H1 (cell line): ENCODE measurements around the gene ALG6. TPM values are rescaled to one million over a fixed set of nuclear protein-coding genes. Genes with fewer than 3 reads are reported as not detected.

Experiments
- CTCF ChIA-PET: fragments of 300-600 bp; sonication (Branson Sonifier 250); formaldehyde crosslinking; loops from one replicate; lab custom pipeline; 2021; ENCODE audit not compliant: partially characterized antibody; lab: Charles Lee
- POLR2A ChIA-PET: fragments of 300-600 bp; sonication (Branson Sonifier 250); formaldehyde crosslinking; loops from one replicate; lab custom pipeline; 2021; ENCODE audit warnings: inconsistent platforms; ENCODE audit not compliant: partially characterized antibody; lab: Charles Lee
- DNase-seq, 2 experiments: peaks; one replicate each; pipeline versions ENCODE4 v3.0.0 to v3.0.0-alpha.2; 2010 to 2022; ENCODE audit warnings: low spot score in 2 of 2, low read depth in 1 of 2, mixed read lengths in 1 of 2
- FAIRE-seq: peaks from 2 replicates; lab custom pipeline; 2011; peaks lifted over from hg19 to GRCh38; lab: Jason Lieb, UNC
- H2AFZ ChIP-seq: 2 replicates; pipeline ENCODE4 v1.8.1; 2012; ENCODE audit warnings: low read length, inconsistent platforms
- H2AK5ac ChIP-seq: 2 replicates; pipeline ENCODE4 v1.6.1; 2013; ENCODE audit warnings: low read depth, low read length
- H2BK120ac ChIP-seq: replicated peaks from 2 replicates; pipeline ENCODE3; 2013; ENCODE audit warnings: low read depth, low read length, inconsistent platforms
- H2BK12ac ChIP-seq: 2 replicates; pipeline ENCODE4 v1.6.1; 2013; ENCODE audit warnings: low read depth, low read length
- H2BK15ac ChIP-seq: 2 replicates; pipeline ENCODE4 v1.6.1; 2013; ENCODE audit warnings: low read length
- H2BK20ac ChIP-seq: 2 replicates; pipeline ENCODE4 v1.6.1; 2013; ENCODE audit warnings: low read length
- H2BK5ac ChIP-seq: 2 replicates; pipeline ENCODE4 v1.6.1; 2013; ENCODE audit warnings: low read depth, low read length
- H3K14ac ChIP-seq: 2 replicates; pipeline ENCODE4 v1.6.1; 2013; ENCODE audit warnings: inconsistent platforms; ENCODE audit not compliant: insufficient read length
- H3K18ac ChIP-seq: 2 replicates; pipeline ENCODE4 v1.6.1; 2013; ENCODE audit warnings: low read length; ENCODE audit errors: extremely low read depth
- H3K23ac ChIP-seq: 2 replicates; pipeline ENCODE4 v1.6.1; 2013; ENCODE audit warnings: inconsistent platforms; ENCODE audit not compliant: insufficient read length
- H3K23me2 ChIP-seq: 2 replicates; pipeline ENCODE4 v1.6.1; 2013; ENCODE audit warnings: low read depth, low read length
- H3K27ac ChIP-seq: 2 replicates; pipeline ENCODE4 v1.6.1; 2011; ENCODE audit warnings: low read depth, low read length, inconsistent platforms
- H3K27me3 ChIP-seq, 4 experiments: replicated peaks in 1 of 4; 1 replicate in 1 of 4; 2 replicates in 3 of 4; pipeline versions ENCODE4 v1.6.1 to v1.8.1; 2011 to 2013; ENCODE audit warnings: low read length in 3 of 4, mild to moderate bottlenecking in 3 of 4, inconsistent platforms in 2 of 4, mixed read lengths in 2 of 4, moderate library complexity in 1 of 4; ENCODE audit not compliant: control insufficient read depth in 3 of 4, insufficient read depth in 3 of 4; ENCODE audit errors: extremely low read depth in 1 of 4
- H3K36me3 ChIP-seq, 4 experiments: 2 replicates each; pipeline versions ENCODE4 v1.6.1 to v1.8.1; 2011 to 2013; ENCODE audit warnings: mild to moderate bottlenecking in 4 of 4, low read length in 3 of 4, moderate library complexity in 2 of 4, control low read depth in 1 of 4, inconsistent platforms in 1 of 4; ENCODE audit not compliant: insufficient read depth in 4 of 4, control insufficient read depth in 2 of 4
- H3K4ac ChIP-seq: replicated peaks from 2 replicates; pipeline ENCODE3; 2013; ENCODE audit warnings: low read length, low read depth, mixed read lengths, inconsistent platforms; ENCODE audit not compliant: insufficient read length
- H3K4me1 ChIP-seq, 4 experiments: replicated peaks in 1 of 4; 1 replicate in 1 of 4; 2 replicates in 3 of 4; pipeline versions ENCODE4 v1.6.1 to v1.8.1; 2011 to 2013; ENCODE audit warnings: low read length in 3 of 4, inconsistent platforms in 2 of 4, mixed read lengths in 1 of 4; ENCODE audit not compliant: insufficient read depth in 4 of 4, control insufficient read depth in 3 of 4
- H3K4me2 ChIP-seq, 2 experiments: 2 replicates each; pipeline versions ENCODE4 v1.6.1 to v1.8.1; 2011 to 2013; ENCODE audit warnings: low read depth in 2 of 2, low read length in 2 of 2, control low read depth in 1 of 2, inconsistent platforms in 1 of 2, mild to moderate bottlenecking in 1 of 2; ENCODE audit not compliant: insufficient read depth in 1 of 2
- H3K4me3 ChIP-seq, 4 experiments: fragments of 200-600, 300-600 bp in 1 of 4; sonication (generic), shearing (Covaris generic), sonication (Bioruptor Twin) in 1 of 4; 2 replicates each; pipeline versions ENCODE4 v1.5.1 to v1.8.1; 2011 to 2016; ENCODE audit warnings: low read length in 4 of 4, low read depth in 3 of 4, control low read depth in 2 of 4, inconsistent platforms in 2 of 4, mild to moderate bottlenecking in 2 of 4, mixed read lengths in 1 of 4, moderate library complexity in 1 of 4; ENCODE audit not compliant: insufficient read depth in 2 of 4; ENCODE audit errors: extremely low read depth in 1 of 4
- H3K56ac ChIP-seq: replicated peaks from 2 replicates; pipeline ENCODE3; 2013; ENCODE audit warnings: low read depth, mild to moderate bottlenecking, mixed read lengths, low read length, inconsistent platforms; ENCODE audit not compliant: insufficient read length
- H3K79me1 ChIP-seq: 2 replicates; pipeline ENCODE4 v1.6.1; 2013; ENCODE audit warnings: low read depth, low read length, control low read depth
- H3K79me2 ChIP-seq, 2 experiments: 2 replicates each; pipeline versions ENCODE4 v1.6.1 to v1.8.1; 2012 to 2013; ENCODE audit warnings: low read length in 2 of 2, mild to moderate bottlenecking in 2 of 2, inconsistent platforms in 1 of 2; ENCODE audit not compliant: insufficient read depth in 2 of 2, control insufficient read depth in 1 of 2
- H3K9ac ChIP-seq, 4 experiments: replicated peaks in 1 of 4; 1 replicate in 1 of 4; 2 replicates in 3 of 4; pipeline versions ENCODE4 v1.6.1 to v1.8.1; 2011 to 2013; ENCODE audit warnings: low read depth in 3 of 4, low read length in 3 of 4, control low read depth in 2 of 4, mild to moderate bottlenecking in 2 of 4, moderate library complexity in 2 of 4, inconsistent platforms in 1 of 4; ENCODE audit errors: extremely low read depth in 1 of 4
- H3K9me3 ChIP-seq, 2 experiments: 2 replicates each; pipeline versions ENCODE4 v1.6.1 to v1.8.1; 2012 to 2013; ENCODE audit warnings: mild to moderate bottlenecking in 2 of 2, moderate library complexity in 2 of 2, control low read depth in 1 of 2, inconsistent platforms in 1 of 2, low read depth in 1 of 2, low read length in 1 of 2, mixed read lengths in 1 of 2; ENCODE audit not compliant: insufficient read depth in 2 of 2
- H4K20me1 ChIP-seq, 2 experiments: replicated peaks in 1 of 2; 2 replicates each; pipeline versions ENCODE3 to v1.8.1; 2011 to 2013; ENCODE audit warnings: inconsistent platforms in 2 of 2, low read length in 2 of 2, mild to moderate bottlenecking in 1 of 2; ENCODE audit not compliant: insufficient read depth in 2 of 2, control insufficient read depth in 1 of 2
- H4K5ac ChIP-seq: 2 replicates; pipeline ENCODE4 v1.6.1; 2013; ENCODE audit warnings: low read length, low read depth, mixed read lengths, inconsistent platforms; ENCODE audit not compliant: insufficient read length
- H4K8ac ChIP-seq: 2 replicates; pipeline ENCODE4 v1.8.0; 2013; ENCODE audit warnings: mild to moderate bottlenecking, moderate library complexity, low read length, inconsistent platforms; ENCODE audit not compliant: insufficient read depth; ENCODE audit errors: extremely low read depth
- H4K91ac ChIP-seq: replicated peaks from 2 replicates; pipeline ENCODE3; 2013; ENCODE audit warnings: low read length, mixed read lengths, inconsistent platforms; ENCODE audit not compliant: insufficient read length
- BACH1 ChIP-seq: IDR thresholded peaks from 2 replicates; pipeline ENCODE4 v1.6.1; 2012; ENCODE audit warnings: low read length, improper control_type of control experiment
- HDAC2 ChIP-seq, 2 experiments: fragments of 300-600 bp in 1 of 2; sonication (generic) in 1 of 2; IDR thresholded peaks; 2 replicates each; pipeline ENCODE4 v1.6.1; 2011 to 2012; ENCODE audit warnings: low read depth in 2 of 2, low read length in 2 of 2, mild to moderate bottlenecking in 2 of 2, moderate library complexity in 2 of 2, borderline replicate concordance in 1 of 2, inconsistent platforms in 1 of 2
- HDAC6 ChIP-seq: IDR thresholded peaks from one replicate; pipeline ENCODE4 v1.7.1; 2012; ENCODE audit warnings: low read depth, mild to moderate bottlenecking, inconsistent platforms, low read length, moderate library complexity
- SP1 ChIP-seq: IDR thresholded peaks from 2 replicates; pipeline ENCODE4 v1.6.1; 2011; ENCODE audit warnings: low read depth, low read length
- YY1 ChIP-seq: IDR thresholded peaks from 2 replicates; pipeline ENCODE4 v1.6.1; 2011; ENCODE audit warnings: low read depth, mild to moderate bottlenecking, low read length
- polyA plus RNA-seq, 7 experiments: library from polyadenylated mRNA; depleted of rRNA in 3 of 7; stranded (reverse) in 5 of 7; unstranded in 2 of 7; fragments of >200 nt in 5 of 7; fragments of 200-250 nt in 2 of 7; gene quantifications; 1 replicate in 5 of 7; 2 replicates in 1 of 7; 4 replicates in 1 of 7; pipeline versions ENCODE4 v1.2.1 to v1.2.3, GENCODE V29; 2011 to 2013; ENCODE audit warnings: missing spikeins in 2 of 7, mixed read lengths in 2 of 7
- total RNA-seq: library from RNA; stranded (reverse); fragmentation: NEBNext Ultra II Directional; extraction: Animal tissue kit (Norgen Biotek cat#: 25700); gene quantifications from 2 replicates; pipeline ENCODE4 v1.2.1, GENCODE V29; 2021

The ALG6 gene
- total and polyA plus RNA-seq, 2 of the 8 experiments (the other 6 are each of a cell fraction or from before 2014, with no cell fraction given), result 17.8 to 26.8 TPM

DNA sequence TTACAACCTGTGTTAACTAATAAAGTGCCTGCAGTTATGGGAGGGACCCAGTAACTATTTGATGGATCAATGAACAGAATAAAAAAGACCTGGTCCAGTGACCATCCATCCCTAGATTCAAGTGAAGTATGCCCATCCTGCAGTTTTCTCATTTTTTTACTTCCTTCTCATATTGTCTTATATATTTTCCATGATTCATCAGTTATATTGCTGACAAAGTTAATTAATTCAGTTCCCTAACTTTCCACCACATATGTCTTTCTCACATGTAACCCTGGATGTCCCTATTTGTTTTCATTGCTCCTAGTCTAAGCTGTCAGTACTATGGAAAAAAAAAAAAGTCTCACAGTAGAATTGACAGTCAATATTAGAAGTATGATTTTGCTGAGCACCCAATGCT is 91.3 kb downstream of the ALG6 start:
- Histone ChIP-seq H4K20me1 (no peaks in the 10 kb centered on the region), H3K18ac (no peak overlapping the region), H3K79me2 (no peaks in the 10 kb centered on the region), H3K79me1 (no peaks in the 10 kb centered on the region), H4K5ac (no peak overlapping the region), H3K4ac (no peak overlapping the region), H3K27me3 (no peaks in the 10 kb centered on the region), H4K91ac (no peak overlapping the region), H3K27ac (no peak overlapping the region), H3K9me3 (peaks cover 0 to 8% of the 10 kb centered on the region in 2 experiments; a peak in 1 of 4 replicates), H2BK20ac (no peak overlapping the region), H3K4me1 (no peaks in the 10 kb centered on the region), H2AFZ (no peak overlapping the region), H3K14ac (no peak overlapping the region), H2BK120ac (no peak overlapping the region), H3K36me3 (peaks cover 0 to 4% (median 2%) of the 10 kb centered on the region in 4 experiments; a peak in 1 of 8 replicates), H3K4me3 (no peak overlapping the region), H2AK5ac (no peak overlapping the region), H4K8ac (no peak overlapping the region), H3K9ac (no peak overlapping the region), H2BK5ac (no peak overlapping the region), H2BK12ac (no peak overlapping the region), H3K4me2 (no peak overlapping the region), H2BK15ac (no peak overlapping the region), H3K23ac (no peak overlapping the region), H3K23me2 (no peaks in the 10 kb centered on the region), H3K56ac (no peak overlapping the region)
- DNase-seq (no peak), FAIRE-seq (no peak)
- TF ChIP-seq HDAC6 (no peak), BACH1 (no peak), SP1 (no peak), HDAC2 (IDR thresholded peaks at IDR 0.05; ENCODE audit: borderline replicate concordance in 1 of 2, low read depth in 2 of 2, low read length in 2 of 2) (no peak), YY1 (no peak)
- CTCF ChIA-PET, result interaction anchor here (0.8 kb wide), 1 partner anchor 17 kb away, joined by 3 read pairs; no protein-coding TSS in a partner anchor
- POLR2A ChIA-PET, result no interaction called here
